GM19328 (cell line): ENCODE data around the gene MYL2.

Experiments used
- ATAC-seq: cut with Tn5 transposase; IDR thresholded peaks from one replicate; pipeline ENCODE4 v1.9.1; 2021; ENCODE audit warnings: mild to moderate bottlenecking, moderate library complexity; ENCODE audit not compliant: unreplicated experiment

The MYL2 gene

DNA sequence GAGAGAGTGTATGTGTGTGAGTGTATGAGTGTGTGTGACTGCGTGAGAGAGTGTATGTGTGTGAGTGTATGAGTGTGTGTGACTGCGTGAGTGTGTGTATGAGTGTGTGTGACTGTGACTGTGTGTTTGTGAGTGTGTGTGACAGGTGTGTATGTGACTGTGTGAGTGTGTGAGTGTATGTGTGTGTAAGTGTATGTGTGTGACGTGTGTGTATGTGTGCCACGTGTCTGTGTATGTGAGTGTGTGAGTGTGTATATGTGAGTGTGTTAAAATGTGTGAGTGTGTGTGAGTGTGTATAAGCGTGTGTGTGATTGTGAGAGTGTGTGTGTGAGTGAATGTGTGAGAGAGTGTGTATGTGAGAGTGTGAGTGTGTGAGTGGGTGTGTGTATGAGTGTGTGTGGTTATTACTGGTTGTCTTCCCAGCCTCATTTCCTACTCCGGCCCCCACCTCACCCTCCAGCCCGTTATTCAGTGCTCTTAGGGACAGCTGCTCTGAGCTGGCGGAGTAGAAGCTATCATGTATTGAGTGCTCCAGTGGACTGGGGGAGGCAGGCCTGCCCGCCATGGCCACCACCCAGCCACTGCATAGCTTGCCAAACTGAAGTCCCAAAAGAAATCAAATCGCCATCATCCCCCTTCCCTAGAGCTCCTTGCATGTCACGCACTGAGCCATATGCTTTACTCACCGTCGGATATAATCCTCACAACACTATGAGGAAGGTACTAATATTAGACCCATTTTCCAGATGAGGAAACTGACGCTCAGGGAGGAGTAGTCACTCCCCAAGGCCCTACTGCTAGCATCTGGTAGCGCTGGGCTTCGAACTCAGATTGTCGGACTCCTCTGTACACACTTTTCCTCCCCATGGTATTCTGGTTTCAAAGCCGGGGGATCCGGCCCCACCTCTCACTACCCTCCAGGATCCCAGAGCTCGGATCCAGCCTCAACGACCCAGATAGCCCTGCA is 10.3 kb upstream of the MYL2 start:
- no peak for ATAC-seq

DNA sequence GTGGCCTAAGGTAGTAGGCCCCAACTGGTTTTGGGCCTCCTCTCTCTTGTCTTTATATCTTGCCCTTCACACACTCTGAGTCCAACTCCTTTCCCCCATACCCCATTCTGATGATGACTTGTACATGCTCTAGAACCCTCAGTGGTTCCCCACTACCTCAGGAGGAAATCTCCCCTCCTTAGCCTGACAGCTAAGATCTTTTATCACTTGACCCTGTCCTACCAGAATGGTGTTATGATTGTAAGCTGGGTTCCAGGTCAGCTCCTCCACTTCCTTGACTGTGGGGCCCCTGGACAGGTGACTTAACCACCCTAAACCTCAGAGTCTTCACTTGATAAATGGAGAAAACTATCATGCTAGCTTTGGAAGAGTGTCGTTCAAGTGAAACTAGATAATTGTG is 9.4 kb upstream of the MYL2 start:
- no peak for ATAC-seq

DNA sequence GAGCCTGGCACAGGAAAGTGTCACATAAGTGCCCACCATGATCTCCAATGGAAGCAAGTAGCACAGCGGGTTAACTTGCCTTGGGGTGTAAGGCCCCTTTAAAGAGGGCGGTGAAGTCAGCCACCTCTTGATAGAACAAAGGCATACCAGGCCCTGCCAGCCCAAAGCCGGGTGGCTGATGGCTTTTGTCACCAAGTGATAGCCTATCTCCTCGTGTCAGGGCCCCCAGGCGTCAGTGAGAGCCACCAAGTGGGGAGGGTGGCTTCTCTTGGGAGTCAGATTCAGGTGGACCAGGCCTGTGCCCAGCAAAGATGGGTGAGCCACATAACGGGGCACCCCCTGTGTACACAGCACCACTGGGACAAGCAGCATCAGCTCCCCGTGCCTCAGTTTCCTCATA is 8.3 kb upstream of the MYL2 start:
- no peak for ATAC-seq

GRCh38 chr12:110927546-110927945 is 7.2 kb upstream of the MYL2 start:
- ATAC-seq = no peak

DNA sequence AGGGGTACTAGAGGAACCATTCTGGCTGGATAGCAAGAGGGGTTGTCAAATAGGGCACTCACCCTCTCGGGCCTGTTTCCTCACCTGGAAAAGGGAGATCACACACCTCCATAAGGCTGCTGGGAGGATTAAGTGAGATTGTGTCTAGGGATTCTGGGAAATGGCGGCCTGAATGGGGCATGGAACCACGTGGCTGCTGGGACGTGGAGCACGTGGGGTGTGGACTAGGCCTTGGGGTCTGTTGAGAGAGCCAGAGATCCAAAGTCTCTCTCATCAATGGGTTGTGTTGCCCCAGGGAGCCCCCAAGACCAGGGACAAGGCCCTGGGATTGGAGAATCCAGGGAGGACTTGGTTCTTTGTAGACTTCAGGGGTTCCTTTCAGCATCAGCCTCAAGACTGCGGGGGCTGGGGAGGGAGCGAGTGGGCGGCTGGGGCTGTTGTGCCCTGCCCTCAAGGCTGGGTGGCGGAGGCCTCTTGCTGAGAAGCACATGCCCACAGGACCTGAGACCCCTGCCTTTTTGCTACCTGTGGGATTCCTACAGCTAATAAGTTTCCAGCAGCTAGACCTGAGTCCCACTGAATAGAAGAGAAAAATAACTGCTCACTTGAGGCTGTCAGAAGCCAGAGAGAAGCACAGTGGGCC is 3.4 kb upstream of the MYL2 start:
- no peak for ATAC-seq

GRCh38 chr12:110923192-110923591 is 2.8 kb upstream of the MYL2 start:
- no peak for ATAC-seq

GRCh38 chr12:110922652-110923051 is 2.3 kb upstream of the MYL2 start:
- no peak for ATAC-seq

DNA sequence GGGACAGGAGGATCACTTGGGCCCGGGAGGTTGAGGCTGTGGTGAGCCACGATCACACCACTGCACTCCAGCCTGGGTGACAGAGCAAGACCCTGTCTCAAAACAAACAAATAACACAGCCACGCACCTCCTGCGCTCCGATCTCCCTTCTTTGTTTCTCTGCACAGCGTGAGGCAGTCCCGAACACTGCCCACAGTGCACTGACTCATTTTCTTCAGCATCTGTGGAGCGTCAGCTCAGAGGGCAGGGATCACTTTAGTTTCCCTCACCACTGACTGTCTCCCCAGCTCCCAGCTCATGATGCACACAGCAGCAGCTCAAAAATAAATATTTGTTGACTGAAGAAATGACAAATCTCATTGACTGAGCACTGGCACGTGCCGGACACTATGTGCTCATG is 883 bp upstream of the MYL2 start:
- ATAC-seq = no peak

DNA sequence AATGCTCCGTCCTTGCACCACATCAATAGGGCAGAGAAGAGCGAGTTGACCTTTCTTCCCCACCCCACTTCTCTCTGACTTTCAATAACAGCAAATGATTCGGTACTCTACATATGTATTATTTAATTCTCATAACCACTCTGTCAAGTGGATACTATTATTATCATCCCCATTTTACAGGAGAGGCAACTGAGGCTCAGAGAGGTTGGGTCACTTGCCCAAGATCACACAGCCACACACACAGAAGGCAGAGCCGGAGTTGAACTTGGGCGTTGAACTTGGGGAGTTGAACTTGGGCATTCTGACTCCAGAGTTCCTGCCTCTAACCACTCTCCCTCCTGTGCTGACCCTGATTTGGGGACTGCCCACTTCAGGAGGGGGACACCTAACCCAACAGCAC is 659 bp downstream of the MYL2 start:
- ATAC-seq = no peak

DNA sequence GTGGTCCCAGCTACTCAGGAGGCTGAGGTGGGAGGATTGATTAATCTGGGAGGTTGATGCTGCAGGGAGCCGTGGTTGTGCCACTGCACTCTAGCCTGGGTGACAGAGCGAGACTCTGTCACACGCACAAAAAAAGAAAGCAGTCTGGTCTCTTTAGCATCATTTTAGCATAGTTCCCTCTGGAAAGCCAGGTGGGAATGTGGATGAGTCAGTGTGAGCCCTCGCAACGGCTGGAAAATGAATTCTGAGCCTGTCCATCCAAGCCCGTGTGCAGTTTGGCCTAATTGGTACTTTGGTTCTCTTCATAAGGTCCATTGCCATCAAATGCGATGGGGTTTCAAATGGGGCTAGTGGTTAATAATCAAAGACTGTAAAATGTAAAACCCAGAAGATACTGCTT is 2.4 kb downstream of the MYL2 start:
- no peak for ATAC-seq

- no peak for ATAC-seq
These were observed 2.9 kb downstream of the MYL2 start for GRCh38 chr12:110917467-110917866.

DNA sequence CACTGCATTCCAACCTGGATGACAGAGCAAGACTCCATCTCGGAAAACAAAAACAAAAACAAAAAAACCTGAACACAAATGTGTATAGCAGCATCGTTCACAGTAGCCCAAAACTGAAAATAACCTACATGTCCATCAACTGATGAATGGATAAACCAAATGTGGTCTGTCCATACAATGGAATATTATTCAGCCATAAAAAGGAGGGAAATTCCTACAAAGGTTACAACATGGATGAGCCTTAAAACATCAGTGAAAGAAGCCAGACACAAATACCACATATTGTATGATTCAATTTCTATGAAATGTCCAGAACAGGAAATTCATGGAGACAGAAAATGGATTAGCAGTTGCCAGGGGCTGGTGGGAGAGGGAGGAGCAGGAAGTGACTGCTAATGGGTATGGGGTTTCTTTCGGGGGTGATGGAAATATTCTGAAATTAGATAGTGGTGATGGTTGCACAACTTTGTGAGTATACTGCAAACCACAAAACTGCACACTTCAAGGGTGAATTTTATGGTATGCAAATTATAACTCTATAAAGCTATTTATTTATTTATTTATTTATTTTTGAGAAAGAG is 4.0 kb downstream of the MYL2 start:
- no peak for ATAC-seq

GRCh38 chr12:110913119-110914056 is 7.0 kb downstream of the MYL2 start:
- ATAC-seq = peak; percentile 96

GRCh38 chr12:110912263-110912662 is 8.1 kb downstream of the MYL2 start:
- no peak for ATAC-seq

- no peak for ATAC-seq
These were observed 11.8 kb downstream of the MYL2 start for GRCh38 chr12:110908377-110909152.

DNA sequence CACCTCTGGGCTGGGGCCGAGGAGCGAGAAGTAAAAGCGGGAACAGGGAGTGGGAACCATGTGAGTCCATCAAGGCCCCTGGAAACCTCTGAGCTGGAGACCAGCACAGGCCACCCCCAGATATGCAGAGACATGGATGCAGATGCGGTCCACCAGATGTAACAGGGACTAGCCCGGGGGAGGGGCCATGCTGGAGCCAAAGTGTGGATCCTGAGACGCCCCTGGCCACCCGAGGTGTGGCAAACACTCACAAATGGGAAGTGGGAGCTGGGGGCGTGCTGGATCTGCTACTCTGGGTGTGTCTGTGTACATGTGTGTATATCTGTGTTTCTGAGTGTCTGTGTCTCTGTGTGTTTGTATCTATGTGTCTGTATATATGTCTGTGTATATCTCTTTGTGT is 12.8 kb downstream of the MYL2 start:
- no peak for ATAC-seq

GRCh38 chr12:110906985-110907384 is 13.4 kb downstream of the MYL2 start:
- no peak for ATAC-seq

- ATAC-seq = no peak
These were observed 13.9 kb downstream of the MYL2 start for GRCh38 chr12:110906516-110906915.

DNA sequence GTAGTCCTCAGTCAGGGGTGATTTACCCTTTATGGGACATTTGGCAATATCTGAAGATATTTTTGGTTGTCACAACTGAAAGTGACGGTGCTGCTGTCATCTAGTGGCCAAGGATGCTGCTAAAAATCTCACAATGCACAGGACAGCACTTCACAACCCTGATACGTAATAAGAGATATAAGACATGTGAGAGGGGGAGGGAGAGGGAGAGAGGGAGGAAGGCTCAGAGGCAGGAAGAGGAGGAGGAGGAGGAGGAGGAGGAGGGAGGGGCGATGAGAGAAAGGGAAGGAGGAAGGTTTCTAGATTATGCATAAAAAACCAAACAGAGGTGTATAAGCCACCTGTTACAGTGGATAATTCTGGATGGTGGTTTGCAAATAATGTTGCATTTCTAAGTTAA is 14.3 kb downstream of the MYL2 start:
- ATAC-seq = no peak

GRCh38 chr12:110903511-110903910 is 16.9 kb downstream of the MYL2 start:
- ATAC-seq = no peak
